ENCODE measurements around the gene LRRC8A. TPM values are rescaled to one million over a fixed set of nuclear protein-coding genes. Genes with fewer than 3 reads are reported as not detected.
"Not testable (repeated sequence)": the region's sequence is repeated elsewhere in the genome, so short reads cannot be mapped to it uniquely, and the experiment has no call there.

The LRRC8A gene
- total RNA-seq = 10 to 100 TPM; 37.1 to 38.1 TPM

DNA sequence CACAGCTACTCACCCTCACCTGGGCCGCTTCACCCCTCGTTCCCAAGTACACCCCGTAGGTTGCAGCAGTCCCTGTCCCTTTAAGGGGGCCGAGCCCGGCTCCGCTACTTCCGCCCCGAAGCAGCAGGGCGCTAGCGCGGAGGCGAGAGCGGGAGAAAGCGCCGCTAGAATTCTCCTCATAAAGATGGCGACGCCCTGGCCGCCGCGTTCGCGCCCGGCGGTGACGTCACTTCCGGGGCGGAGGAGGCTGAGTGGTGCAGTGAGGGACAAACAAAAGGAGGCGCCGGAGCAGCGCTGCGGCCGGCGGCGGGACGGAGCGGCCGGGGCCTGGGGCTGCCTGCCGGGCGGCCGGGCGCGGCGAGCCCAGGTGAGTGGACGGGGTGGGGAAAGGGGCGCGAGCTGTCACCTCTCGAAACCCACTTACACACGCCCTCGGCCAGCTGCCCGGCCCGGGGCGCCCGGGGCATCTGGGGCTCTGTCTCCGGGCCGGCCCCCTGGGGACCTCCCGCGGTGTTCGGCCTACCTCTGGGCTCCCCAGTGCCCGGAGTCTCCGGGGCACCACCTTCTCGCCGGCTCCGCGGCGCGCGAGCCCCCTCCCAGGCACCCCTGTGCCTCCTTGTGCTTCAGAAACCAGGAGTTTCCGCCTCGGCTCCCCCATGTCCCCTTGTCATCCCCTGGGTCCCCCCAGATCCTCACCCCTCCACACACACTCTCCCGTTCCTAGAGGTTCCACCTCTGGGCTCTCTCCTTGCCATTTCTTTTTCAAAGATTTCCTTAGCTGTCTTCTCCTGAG, at the start of gene LRRC8A, which contains the start of gene KYAT1:
Gene LRRC8A, plus strand, starts transcription at position 250 of the 793 bp plus-strand sequence. CDS start 25,032 bp downstream, outside the sequence.
Gene KYAT1, minus strand, starts transcription at position 67 of the 793 bp plus-strand sequence. CDS start 36,545 bp downstream, outside the sequence.
- CTCF ChIA-PET = interaction anchor here (0.6 to 3.5 kb wide), 7 partner anchors 19 to 247 kb away, joined by 3 to 20 read pairs (median 5); partner anchors contain the start of gene ENDOG
- Mint-ChIP-seq H3K9me3 (no peaks in the 10 kb centered on the region), H3K36me3 (ENCODE audit: low read depth) (peaks cover 42% of the 10 kb centered on the region), H3K4me1 (peaks cover 64% of the 10 kb centered on the region), H3K4me3 (peak within 1 kb of the TSS; percentile 93), H3K27ac (peak within 1 kb of the TSS; percentile 89), H3K27me3 (no peaks in the 10 kb centered on the region)
- POLR2A ChIA-PET = interaction anchor here (0.6 to 4.1 kb wide), 18 partner anchors 9 to 339 kb away, joined by 3 to 43 read pairs (median 4); partner anchors contain the start of genes DOLK, DYNC2I2, ENDOG and NUP188
- peak; percentile 99 for DNase-seq

DNA sequence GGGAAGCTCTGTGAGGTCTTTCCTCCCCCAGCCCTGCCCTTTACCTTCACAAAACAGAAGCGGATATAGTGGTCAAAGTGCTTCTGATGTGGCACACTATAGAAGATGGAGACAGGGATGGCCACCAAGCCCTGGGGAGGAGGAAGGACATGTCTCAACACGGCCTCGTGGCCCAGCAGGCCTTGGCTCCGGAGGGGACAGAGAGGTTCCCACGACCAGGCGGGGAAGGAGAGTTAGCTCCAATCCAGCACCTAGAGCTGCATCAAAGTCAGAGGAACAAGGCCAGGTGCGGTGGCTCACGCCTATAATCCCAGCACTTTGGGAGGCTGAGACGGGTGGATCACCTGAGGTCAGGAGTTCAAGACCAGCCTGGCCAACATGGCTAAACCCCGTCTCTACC, 48.2 kb upstream of the LRRC8A start:
- no peak for DNase-seq
- Mint-ChIP-seq H3K9me3 (no peaks in the 10 kb centered on the region), H3K36me3 (ENCODE audit: low read depth) (peaks cover 12% of the 10 kb centered on the region), H3K27ac (no peak overlapping the region), H3K27me3 (no peaks in the 10 kb centered on the region), H3K4me3 (no peak overlapping the region), H3K4me1 (peaks cover 12% of the 10 kb centered on the region)
- POLR2A ChIA-PET = no interaction called here
- CTCF ChIA-PET = no interaction called here

DNA sequence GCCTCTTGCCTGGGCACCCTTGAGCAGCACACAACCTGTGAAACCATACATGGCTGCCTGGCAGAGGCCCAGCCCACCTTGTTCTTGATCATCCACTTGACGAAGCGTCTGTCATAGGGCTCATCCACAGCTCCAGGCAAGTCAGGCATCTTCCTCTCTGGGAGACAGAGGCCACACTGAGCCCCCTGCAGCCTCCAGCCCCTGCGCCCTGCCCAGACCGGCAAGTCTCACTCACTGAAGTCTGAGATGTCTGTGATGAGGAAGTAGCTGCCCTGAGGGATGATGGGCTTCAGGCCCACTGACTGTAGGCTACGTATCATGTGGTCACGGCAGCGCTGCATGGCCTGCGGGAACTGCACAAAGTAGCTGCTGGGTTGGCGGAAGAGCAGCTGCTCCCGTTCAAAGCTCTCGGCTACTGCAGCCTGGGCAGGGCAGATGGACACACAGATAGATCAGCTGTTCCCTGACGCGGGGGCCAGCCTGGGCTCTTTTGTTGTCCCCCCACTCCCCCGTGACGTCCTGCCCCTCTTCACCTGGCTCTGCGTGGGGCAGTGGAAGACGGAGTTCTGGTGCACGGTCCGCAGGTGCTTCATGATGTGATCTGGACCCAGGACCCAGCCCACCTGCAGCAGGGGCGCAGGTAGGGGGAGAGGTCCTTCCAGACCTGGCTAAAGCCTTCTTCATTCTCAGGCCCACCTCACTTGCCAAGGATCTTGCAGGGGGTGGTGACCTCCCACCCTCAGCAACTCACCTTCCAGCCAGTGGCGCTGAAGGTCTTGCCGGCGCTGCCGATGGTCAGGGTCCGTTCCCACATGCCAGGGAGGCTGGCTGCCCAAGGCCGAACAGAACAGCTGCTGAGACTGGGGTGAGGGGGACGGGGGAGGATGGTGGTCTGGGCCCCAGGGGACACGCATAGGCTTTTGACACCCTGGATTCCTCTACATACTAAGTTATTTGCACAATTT, 46.4 kb upstream of the LRRC8A start:
- H3K4me3 Mint-ChIP-seq = no peak overlapping the region
- H3K9me3 Mint-ChIP-seq = no peaks in the 10 kb centered on the region
- H3K27ac Mint-ChIP-seq = no peak overlapping the region
- H3K36me3 Mint-ChIP-seq (ENCODE audit: low read depth) = peaks cover 8% of the 10 kb centered on the region
- H3K27me3 Mint-ChIP-seq = no peaks in the 10 kb centered on the region
- POLR2A ChIA-PET = no interaction called here
- CTCF ChIA-PET = interaction anchor here (1.6 kb wide), 1 partner anchor 17 kb away, joined by 3 read pairs; the partner anchor contains the start of gene ENDOG
- no peaks in the 10 kb centered on the region for H3K4me1 Mint-ChIP-seq
- no peak for DNase-seq

DNA sequence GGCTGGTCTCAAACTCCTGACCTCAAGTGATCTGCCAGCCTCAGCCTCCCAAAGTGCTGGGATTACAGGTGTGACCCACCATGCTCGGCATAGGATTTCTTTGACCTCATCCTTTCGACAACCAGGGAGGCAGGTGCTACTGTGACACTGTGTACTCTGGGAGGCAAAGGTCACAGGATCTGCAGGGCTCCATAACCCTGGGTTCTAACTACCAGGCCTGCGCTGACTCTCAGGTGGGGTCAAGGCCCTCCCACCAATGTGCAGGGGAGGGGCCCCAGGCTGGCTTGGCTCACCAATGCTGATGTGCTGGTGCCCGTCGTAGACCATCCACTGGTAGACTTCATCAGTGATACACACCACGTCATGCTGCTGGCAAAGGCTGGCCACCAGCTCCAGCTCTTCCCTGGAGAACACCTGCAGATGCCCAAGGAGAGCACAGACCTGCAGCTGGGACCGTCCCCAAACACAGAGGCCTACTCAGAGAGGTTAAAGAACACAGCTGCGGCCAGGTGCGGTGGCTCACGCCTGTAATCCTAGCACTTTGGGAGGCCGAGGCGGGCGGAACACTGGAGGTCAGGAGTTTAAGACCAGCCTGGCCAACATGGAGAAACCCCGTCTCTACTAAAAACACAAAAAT, 45.3 kb upstream of the LRRC8A start:
- DNase-seq = no peak
- Mint-ChIP-seq H3K27ac (no peak overlapping the region), H3K4me1 (no peaks in the 10 kb centered on the region), H3K9me3 (no peaks in the 10 kb centered on the region), H3K27me3 (no peaks in the 10 kb centered on the region), H3K36me3 (ENCODE audit: low read depth) (peaks cover 8% of the 10 kb centered on the region), H3K4me3 (no peak overlapping the region)
- ChIA-PET POLR2A (no interaction called here), CTCF (no interaction called here)

DNA sequence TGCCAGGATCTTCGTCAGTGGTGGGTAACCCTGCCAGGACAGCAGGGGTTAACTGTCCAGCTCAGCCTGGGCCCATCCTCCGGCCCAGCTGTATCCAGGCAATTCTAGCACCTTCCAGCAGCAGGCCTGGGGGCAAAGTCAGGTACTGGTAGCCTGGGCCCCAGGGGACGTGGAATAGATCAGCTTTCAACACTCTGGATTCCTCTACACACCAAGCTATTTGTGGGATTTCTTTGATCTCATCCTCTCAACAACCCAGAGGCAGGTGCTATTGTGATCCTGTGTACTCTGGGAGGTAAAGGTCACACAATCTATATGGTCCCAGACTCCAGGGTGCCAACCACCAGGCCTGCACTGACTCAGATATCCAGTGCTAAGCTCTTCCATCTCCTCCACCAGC, 43.6 kb upstream of the LRRC8A start:
- POLR2A ChIA-PET = interaction anchor here (1.2 to 1.5 kb wide), 2 partner anchors 8 to 20 kb away, joined by 3 to 5 read pairs; partner anchors contain the start of genes ENDOG and SPOUT1
- H3K36me3 Mint-ChIP-seq (ENCODE audit: low read depth) = peaks cover 8% of the 10 kb centered on the region
- H3K27me3 Mint-ChIP-seq = no peaks in the 10 kb centered on the region
- no peak for DNase-seq
- CTCF ChIA-PET = interaction anchor here (1.0 to 1.5 kb wide), 4 partner anchors 9 to 400 kb away, joined by 3 to 5 read pairs (median 4); partner anchors contain the start of genes ENDOG and SPOUT1
- no peaks in the 10 kb centered on the region for H3K9me3 Mint-ChIP-seq
- no peak overlapping the region for H3K4me3 Mint-ChIP-seq
- no peaks in the 10 kb centered on the region for H3K4me1 Mint-ChIP-seq
- no peak overlapping the region for H3K27ac Mint-ChIP-seq

DNA sequence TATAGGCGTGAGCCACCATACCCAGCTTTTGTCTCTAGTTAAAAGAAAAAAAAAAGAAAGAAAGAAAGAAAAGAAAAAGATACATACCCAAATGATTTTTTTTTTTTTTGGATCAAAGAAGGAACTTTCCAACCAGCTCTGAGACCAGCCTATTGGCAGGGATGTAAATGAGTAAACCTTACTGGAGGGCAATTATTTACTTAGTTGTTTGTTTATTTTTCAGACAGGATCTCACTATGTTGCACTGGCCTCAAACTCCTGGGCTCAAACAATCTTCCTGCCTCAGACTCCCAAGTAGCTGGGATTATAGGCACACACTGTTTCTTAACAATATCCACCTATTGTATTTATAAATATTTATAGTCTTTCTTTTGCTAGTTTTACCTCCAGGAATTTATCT, 41.4 kb upstream of the LRRC8A start:
- Mint-ChIP-seq H3K9me3 (no peaks in the 10 kb centered on the region), H3K4me1 (no peaks in the 10 kb centered on the region), H3K36me3 (ENCODE audit: low read depth) (peaks cover 8% of the 10 kb centered on the region), H3K27ac (no peak overlapping the region), H3K4me3 (no peak overlapping the region), H3K27me3 (no peaks in the 10 kb centered on the region)
- ChIA-PET CTCF (interaction anchor here (0.6 to 1.3 kb wide), 2 partner anchors 22 to 209 kb away, joined by 3 to 4 read pairs; no protein-coding TSS in a partner anchor), POLR2A (no interaction called here)
- no peak for DNase-seq

DNA sequence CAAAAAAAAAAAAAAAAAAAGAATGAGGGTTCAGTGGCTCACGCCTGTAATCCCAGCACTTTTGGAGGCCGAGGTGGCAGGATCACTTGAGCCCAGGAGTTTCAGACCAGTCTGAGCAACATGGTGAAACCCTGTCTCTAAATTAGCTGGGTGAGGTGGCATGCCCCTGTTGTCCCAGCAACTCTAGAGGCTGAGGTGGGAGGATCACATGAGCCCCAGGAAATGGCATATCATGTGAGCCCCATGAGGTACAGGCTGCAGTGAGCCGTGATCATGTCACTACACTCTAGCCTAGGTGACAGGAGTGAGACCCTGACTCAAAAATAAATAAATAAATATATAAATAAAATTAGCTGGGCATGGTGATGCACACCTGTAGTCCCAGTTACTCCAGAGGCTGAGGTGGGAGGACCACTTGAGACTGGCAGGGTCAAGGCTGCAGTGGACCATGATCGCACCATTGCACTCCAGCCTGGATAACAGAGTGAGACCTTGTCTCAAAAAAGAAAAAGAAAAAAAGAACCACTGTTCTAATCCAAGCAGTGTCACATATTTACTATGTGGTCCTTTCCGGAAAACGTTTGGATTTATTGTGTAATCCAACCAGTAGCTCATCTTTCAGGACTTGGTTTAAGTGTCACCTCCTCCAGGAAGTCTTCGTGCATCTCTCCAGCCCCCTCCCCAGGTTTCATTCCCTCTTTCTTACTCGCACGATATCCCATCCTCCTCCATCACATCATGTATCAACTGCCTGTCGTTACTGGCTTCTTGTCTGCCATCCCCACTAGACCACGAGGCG, 40.0 kb upstream of the LRRC8A start:
- Mint-ChIP-seq H3K4me1 (no peaks in the 10 kb centered on the region), H3K36me3 (ENCODE audit: low read depth) (peaks cover 8% of the 10 kb centered on the region), H3K4me3 (no peak overlapping the region), H3K27ac (no peak overlapping the region), H3K27me3 (no peaks in the 10 kb centered on the region), H3K9me3 (no peaks in the 10 kb centered on the region)
- CTCF ChIA-PET = interaction anchor here (1.0 kb wide), 2 partner anchors 24 to 87 kb away, joined by 4 to 6 read pairs; no protein-coding TSS in a partner anchor
- no peak for DNase-seq
- POLR2A ChIA-PET = no interaction called here

DNA sequence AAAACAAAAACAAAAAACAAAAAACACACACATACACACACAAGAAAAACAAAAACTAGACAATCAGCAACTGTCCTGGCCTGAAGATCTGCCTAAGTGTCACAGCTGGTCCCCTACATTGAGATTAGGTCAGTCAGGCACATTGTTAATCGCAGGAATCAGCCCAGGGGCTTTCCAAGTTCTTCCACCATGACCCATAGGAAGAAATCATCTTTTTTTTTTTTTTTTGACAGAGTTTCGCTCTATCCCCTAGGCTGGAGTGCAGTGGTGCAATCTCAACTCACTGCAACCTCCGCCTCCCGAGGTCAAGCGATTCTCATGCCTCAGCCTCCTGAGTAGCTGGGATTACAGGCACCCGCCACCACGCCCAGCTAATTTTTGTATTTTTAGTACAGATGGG, 38.8 kb upstream of the LRRC8A start:
- H3K4me3 Mint-ChIP-seq; H3K9me3 Mint-ChIP-seq; H3K36me3 Mint-ChIP-seq (ENCODE audit: low read depth); H3K27me3 Mint-ChIP-seq; DNase-seq; H3K27ac Mint-ChIP-seq; POLR2A ChIA-PET; H3K4me1 Mint-ChIP-seq: not testable (repeated sequence)
- CTCF ChIA-PET = interaction anchor here (0.6 kb wide), 1 partner anchor 194 kb away, joined by 3 read pairs; no protein-coding TSS in a partner anchor

DNA sequence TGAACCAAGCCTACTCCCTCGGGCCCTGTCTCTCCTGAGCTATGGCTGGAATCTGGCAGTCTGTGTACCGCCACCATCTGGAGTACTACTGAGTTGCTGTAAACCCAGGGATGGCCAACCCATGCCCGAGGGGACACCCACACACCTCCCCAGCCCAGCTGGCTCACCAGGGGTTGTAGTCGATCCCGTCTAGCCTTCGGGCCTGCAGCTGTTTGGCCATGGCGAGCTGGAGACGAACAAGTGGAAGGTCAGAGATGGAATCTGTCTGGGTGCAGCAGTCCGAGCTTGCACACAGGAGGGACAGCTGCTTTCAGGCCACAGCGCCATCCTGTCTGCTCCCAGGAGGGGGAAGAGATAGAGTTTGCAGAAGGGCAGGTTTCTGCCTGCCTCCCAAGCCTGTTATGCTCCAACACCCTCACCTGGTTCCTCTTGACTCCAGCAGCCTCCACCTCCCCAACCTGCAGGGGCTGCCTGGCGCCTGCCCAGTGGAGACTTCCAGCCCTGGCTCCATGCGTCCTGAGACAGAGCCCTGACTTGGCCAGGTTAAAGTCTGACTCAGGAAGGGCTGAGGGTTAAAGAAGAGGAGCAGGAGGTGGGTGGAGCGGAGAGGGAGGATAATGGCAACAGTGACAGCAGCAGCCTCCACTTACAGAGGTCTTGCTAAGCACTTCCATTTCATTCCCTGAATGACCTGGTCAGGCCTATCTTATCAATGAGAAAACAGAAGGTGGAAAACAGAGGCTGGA, 36.6 kb upstream of the LRRC8A start:
- POLR2A ChIA-PET = no interaction called here
- H3K36me3 Mint-ChIP-seq (ENCODE audit: low read depth) = peaks cover 7% of the 10 kb centered on the region
- CTCF ChIA-PET = interaction anchor here (0.6 to 1.3 kb wide), 5 partner anchors 16 to 88 kb away, joined by 3 to 4 read pairs (median 3); partner anchors contain the start of genes ENDOG and SPOUT1
- H3K4me1 Mint-ChIP-seq = no peaks in the 10 kb centered on the region
- H3K9me3 Mint-ChIP-seq = peaks cover 3% of the 10 kb centered on the region
- H3K27me3 Mint-ChIP-seq = no peaks in the 10 kb centered on the region
- DNase-seq = no peak
- no peak overlapping the region for H3K4me3 Mint-ChIP-seq
- no peak overlapping the region for H3K27ac Mint-ChIP-seq

DNA sequence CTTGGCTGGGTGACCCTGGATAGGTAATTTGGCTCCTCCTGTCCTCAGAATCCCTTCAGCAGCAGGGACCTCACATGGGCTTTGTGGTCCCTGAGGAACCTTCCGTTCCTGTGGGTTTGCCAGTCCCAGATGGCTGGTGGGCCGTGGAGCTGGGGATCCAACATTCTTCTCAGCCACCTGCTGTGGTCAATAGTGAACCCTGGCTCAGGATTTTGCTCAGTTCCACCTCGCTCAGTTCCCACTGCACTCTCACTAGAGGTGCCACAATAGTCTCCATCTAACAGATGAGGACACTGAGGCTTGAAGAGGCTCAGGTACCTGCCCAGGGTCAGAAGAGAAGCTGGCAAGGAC, 35.3 kb upstream of the LRRC8A start:
- Mint-ChIP-seq H3K27me3 (no peaks in the 10 kb centered on the region), H3K9me3 (peaks cover 12% of the 10 kb centered on the region), H3K36me3 (ENCODE audit: low read depth) (peaks cover 19% of the 10 kb centered on the region), H3K27ac (no peak overlapping the region), H3K4me3 (no peak overlapping the region), H3K4me1 (no peaks in the 10 kb centered on the region)
- DNase-seq = no peak
- CTCF ChIA-PET = no interaction called here
- POLR2A ChIA-PET = no interaction called here

DNA sequence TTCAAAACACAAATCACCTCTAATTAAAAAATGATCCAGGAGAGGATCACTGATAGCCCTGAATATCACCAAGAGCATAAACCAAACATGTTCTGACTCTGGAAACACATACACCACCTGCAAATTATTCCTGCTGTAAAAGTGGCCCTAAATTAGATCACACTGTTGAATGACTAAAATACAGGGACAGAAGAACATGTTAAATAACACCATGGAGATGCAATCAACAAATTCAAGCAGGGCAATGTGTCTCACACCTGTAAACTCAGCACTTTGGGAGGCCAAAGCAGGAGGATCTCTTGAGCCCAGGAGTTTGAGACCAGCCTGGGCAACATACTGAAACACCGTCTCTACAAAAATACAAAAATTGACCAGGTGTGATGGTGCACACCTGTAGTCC, 34.1 kb upstream of the LRRC8A start:
- no peak overlapping the region for H3K4me3 Mint-ChIP-seq
- H3K9me3 Mint-ChIP-seq = peaks cover 12% of the 10 kb centered on the region
- H3K27ac Mint-ChIP-seq = no peak overlapping the region
- H3K4me1 Mint-ChIP-seq = no peaks in the 10 kb centered on the region
- DNase-seq = no peak
- no peaks in the 10 kb centered on the region for H3K27me3 Mint-ChIP-seq
- CTCF ChIA-PET = no interaction called here
- peaks cover 19% of the 10 kb centered on the region for H3K36me3 Mint-ChIP-seq (ENCODE audit: low read depth)
- POLR2A ChIA-PET = no interaction called here
